GM23248 (cell line): Measurements from ENCODE around the gene KDM6B.

Experiments used
- EZH2 ChIP-seq: fragments of 200-600 bp; sonication (generic); IDR thresholded peaks from 2 replicates; pipeline ENCODE4 v1.6.1; 2018; ENCODE audit warnings: antibody characterized with exemption, mild to moderate bottlenecking; ENCODE audit not compliant: insufficient read depth, poor library complexity, severe bottlenecking
- EZH2phosphoT487 ChIP-seq: fragments of 200-600 bp; sonication (generic); IDR thresholded peaks from 2 replicates; pipeline ENCODE4 v1.6.1; 2018; ENCODE audit warnings: antibody characterized with exemption, moderate library complexity, mild to moderate bottlenecking, low read depth; ENCODE audit not compliant: insufficient read depth

DNA sequence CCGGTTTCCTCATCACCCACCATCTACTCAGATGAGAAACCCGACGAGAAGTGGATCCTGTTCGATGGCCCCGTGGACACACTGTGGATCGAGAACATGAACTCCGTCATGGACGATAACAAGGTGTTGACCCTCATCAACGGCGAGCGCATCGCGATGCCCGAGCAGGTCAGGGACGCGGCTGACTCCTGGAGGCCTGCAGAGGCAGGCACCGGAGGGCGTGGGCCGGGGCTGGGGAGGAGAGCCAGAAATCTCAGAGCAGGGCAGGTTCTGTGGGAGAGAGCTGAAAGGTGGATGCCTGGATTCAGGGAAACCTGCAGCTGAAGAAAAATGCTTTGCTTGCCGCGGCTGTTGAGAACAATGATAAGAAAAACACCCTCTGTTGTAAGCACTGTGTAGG is 47.2 kb upstream of the KDM6B start:
- TF ChIP-seq EZH2 = no peak
- no peak for TF ChIP-seq EZH2phosphoT487
